Measurements from ENCODE around the gene ZFP92. TPM values are rescaled to one million over a fixed set of nuclear protein-coding genes. Genes with fewer than 3 reads are reported as not detected.

Gene ZFP92
- total RNA-seq, 2 experiments from 2014 or later, result 1.2 to 1.3 TPM

DNA sequence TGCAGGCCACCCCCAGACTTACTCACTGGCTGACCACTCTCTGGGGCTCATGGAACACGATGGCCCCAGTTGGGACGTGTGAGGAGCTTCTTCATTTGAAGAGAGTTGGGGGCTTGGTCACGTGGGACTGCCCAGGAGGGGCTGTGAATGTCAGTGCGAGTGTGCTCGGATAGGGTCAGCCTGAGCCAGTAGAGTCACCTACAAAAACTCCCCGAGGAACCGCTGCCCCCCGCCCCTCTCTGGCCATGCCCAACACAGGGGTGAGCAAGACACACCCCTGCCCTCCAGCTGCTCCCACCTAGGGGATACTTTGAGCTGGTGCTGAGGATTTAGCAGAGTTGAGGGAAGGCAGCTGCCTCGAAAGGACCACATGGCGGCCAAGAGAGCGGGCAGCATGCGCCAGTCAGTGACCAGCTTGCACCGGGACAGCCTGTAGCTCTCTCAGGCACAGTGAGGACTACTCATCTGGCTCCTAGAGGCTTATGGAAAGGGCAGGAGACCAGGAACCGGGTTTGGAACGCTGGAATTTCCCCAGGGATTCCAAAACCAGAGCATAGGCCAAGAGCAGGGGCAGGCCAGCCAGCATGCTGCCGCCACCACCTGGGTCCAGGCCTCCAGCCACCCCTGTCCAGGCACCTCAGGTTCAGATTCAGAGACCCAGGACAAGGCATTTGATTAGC, 18.5 kb upstream of the ZFP92 start:
- H3K9me3 Mint-ChIP-seq, result no peaks in the 10 kb centered on the region
- ATAC-seq (no peak), DNase-seq (no peak)
- H3K4me1 Mint-ChIP-seq (ENCODE audit: low read depth), result no peaks in the 10 kb centered on the region
- ChIA-PET CTCF (no interaction called here), POLR2A (no interaction called here)
- no peaks in the 10 kb centered on the region for H3K27me3 Mint-ChIP-seq
- H3K4me3 Mint-ChIP-seq, result no peak overlapping the region
- TF ChIP-seq CTCF (IDR thresholded peaks at IDR 0.05), result no peak
- intact Hi-C loops (cut with micrococcal nuclease), result no loop called here
- no peaks in the 10 kb centered on the region for H3K36me3 Mint-ChIP-seq (ENCODE audit: low read depth)
- H3K27ac Mint-ChIP-seq, result no peak overlapping the region

- no peak overlapping the region for H3K4me3 Mint-ChIP-seq
- DNase-seq (no peak), ATAC-seq (no peak)
- H3K9me3 Mint-ChIP-seq, result no peaks in the 10 kb centered on the region
- intact Hi-C loops (cut with micrococcal nuclease), result no loop called here
- CTCF ChIA-PET, result no interaction called here
- H3K4me1 Mint-ChIP-seq (ENCODE audit: low read depth), result no peaks in the 10 kb centered on the region
- H3K27me3 Mint-ChIP-seq, result no peaks in the 10 kb centered on the region
- no peaks in the 10 kb centered on the region for H3K36me3 Mint-ChIP-seq (ENCODE audit: low read depth)
- no peak overlapping the region for H3K27ac Mint-ChIP-seq
- POLR2A ChIA-PET, result interaction anchor here (0.6 kb wide), 1 partner anchor 118 kb away, joined by 4 read pairs; no protein-coding TSS in a partner anchor
- no peak for TF ChIP-seq CTCF (IDR thresholded peaks at IDR 0.05)
Observed at GRCh38 chrX:153394612-153395011, 16.7 kb upstream of the ZFP92 start.

- intact Hi-C loops (cut with micrococcal nuclease), result no loop called here
- ATAC-seq (no peak), DNase-seq (no peak)
- no peaks in the 10 kb centered on the region for H3K4me1 Mint-ChIP-seq (ENCODE audit: low read depth)
- POLR2A ChIA-PET, result no interaction called here
- no peaks in the 10 kb centered on the region for H3K27me3 Mint-ChIP-seq
- CTCF ChIA-PET, result no interaction called here
- H3K9me3 Mint-ChIP-seq, result no peaks in the 10 kb centered on the region
- TF ChIP-seq CTCF (IDR thresholded peaks at IDR 0.05), result no peak
- no peaks in the 10 kb centered on the region for H3K36me3 Mint-ChIP-seq (ENCODE audit: low read depth)
- H3K4me3 Mint-ChIP-seq, result no peak overlapping the region
- H3K27ac Mint-ChIP-seq, result no peak overlapping the region
Observed at GRCh38 chrX:153395613-153396319, 15.5 kb upstream of the ZFP92 start.

GRCh38 chrX:153396320-153397195, 14.7 kb upstream of the ZFP92 start:
- Mint-ChIP-seq H3K36me3 (ENCODE audit: low read depth) (no peaks in the 10 kb centered on the region), H3K9me3 (no peaks in the 10 kb centered on the region), H3K4me1 (ENCODE audit: low read depth) (no peaks in the 10 kb centered on the region), H3K4me3 (no peak overlapping the region), H3K27ac (no peak overlapping the region), H3K27me3 (no peaks in the 10 kb centered on the region)
- no peak for ATAC-seq
- ChIA-PET CTCF (no interaction called here), POLR2A (no interaction called here)
- TF ChIP-seq CTCF (IDR thresholded peaks at IDR 0.05), result no peak
- DNase-seq, result no peak
- intact Hi-C loops (cut with micrococcal nuclease), result no loop called here
